HUDEP-2 (cell line): ENCODE data around the gene FAM241B.

Source experiments
- DNase-seq, 76 experiments: peaks; one replicate each; lab custom pipeline; 2025; ENCODE audit not compliant: unreplicated experiment in 76 of 76; lab: John Stamatoyannopoulos, UW

Gene FAM241B

GRCh38 chr10:69662901-69663300 is 32.9 kb downstream of the FAM241B start:
- no peak for DNase-seq

GRCh38 chr10:69663369-69663947 is 33.4 kb downstream of the FAM241B start:
- DNase-seq: peak in 3 of 76 experiments; percentile 1 to 8 (median 2)

- no peak for DNase-seq
Measured at GRCh38 chr10:69665474-69666320, 35.6 kb downstream of the FAM241B start.

GRCh38 chr10:69666756-69667155 is 36.7 kb downstream of the FAM241B start:
- no peak for DNase-seq

- no peak for DNase-seq
Measured at GRCh38 chr10:69668721-69669120, 38.7 kb downstream of the FAM241B start.

GRCh38 chr10:69669409-69669808 is 39.4 kb downstream of the FAM241B start:
- DNase-seq: no peak

GRCh38 chr10:69673521-69673920 is 43.5 kb downstream of the FAM241B start:
- no peak for DNase-seq

GRCh38 chr10:69674786-69675185 is 44.7 kb downstream of the FAM241B start:
- DNase-seq: no peak

GRCh38 chr10:69676301-69676700 is 46.3 kb downstream of the FAM241B start:
- DNase-seq: no peak

- DNase-seq: no peak
Measured at GRCh38 chr10:69677985-69678654, 48.1 kb downstream of the FAM241B start.

GRCh38 chr10:69679736-69680135 is 49.7 kb downstream of the FAM241B start:
- DNase-seq: no peak

GRCh38 chr10:69680610-69681009 is 50.6 kb downstream of the FAM241B start:
- DNase-seq: peak in 1 of 76 experiments; percentile 0

GRCh38 chr10:69681436-69681835 is 51.4 kb downstream of the FAM241B start:
- DNase-seq: no peak

GRCh38 chr10:69682955-69683474 is 53.0 kb downstream of the FAM241B start:
- DNase-seq: no peak
